ENCODE data around the gene ZNF398.

The ZNF398 gene

GRCh38 chr7:149195180-149196150 is 48.2 kb downstream of the ZNF398 start, which contains the start of gene ZNF282:
ZNF282 (plus strand) TSS chr7:149195546; CDS start chr7:149195590, 44 bp downstream.
- DNase-seq (ENCODE audit: low read depth in 1 of 2, low spot score in 1 of 2) = peak; percentile 63 to 88
- H3K27me3 ChIP-seq (ENCODE audit: insufficient read depth, poor library complexity, severe bottlenecking) = no peaks in the 10 kb centered on the region
- TF ChIP-seq SPI1 (IDR thresholded peaks at IDR 0.05; ENCODE audit: borderline replicate concordance, low read depth) (no peak), GABPA (IDR thresholded peaks at IDR 0.05; ENCODE audit: low read depth) (no peak), POLR2AphosphoS5 (IDR thresholded peaks at IDR 0.05; ENCODE audit: low read depth) (peak; percentile 77)
- TF ChIP-seq, protein P1, sequence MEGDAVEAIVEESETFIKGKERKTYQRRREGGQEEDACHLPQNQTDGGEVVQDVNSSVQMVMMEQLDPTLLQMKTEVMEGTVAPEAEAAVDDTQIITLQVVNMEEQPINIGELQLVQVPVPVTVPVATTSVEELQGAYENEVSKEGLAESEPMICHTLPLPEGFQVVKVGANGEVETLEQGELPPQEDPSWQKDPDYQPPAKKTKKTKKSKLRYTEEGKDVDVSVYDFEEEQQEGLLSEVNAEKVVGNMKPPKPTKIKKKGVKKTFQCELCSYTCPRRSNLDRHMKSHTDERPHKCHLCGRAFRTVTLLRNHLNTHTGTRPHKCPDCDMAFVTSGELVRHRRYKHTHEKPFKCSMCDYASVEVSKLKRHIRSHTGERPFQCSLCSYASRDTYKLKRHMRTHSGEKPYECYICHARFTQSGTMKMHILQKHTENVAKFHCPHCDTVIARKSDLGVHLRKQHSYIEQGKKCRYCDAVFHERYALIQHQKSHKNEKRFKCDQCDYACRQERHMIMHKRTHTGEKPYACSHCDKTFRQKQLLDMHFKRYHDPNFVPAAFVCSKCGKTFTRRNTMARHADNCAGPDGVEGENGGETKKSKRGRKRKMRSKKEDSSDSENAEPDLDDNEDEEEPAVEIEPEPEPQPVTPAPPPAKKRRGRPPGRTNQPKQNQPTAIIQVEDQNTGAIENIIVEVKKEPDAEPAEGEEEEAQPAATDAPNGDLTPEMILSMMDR (IDR thresholded peaks at IDR 0.05; ENCODE audit: insufficient read depth, low read length) = peak; percentile 48
- TF ChIP-seq, protein P2, sequence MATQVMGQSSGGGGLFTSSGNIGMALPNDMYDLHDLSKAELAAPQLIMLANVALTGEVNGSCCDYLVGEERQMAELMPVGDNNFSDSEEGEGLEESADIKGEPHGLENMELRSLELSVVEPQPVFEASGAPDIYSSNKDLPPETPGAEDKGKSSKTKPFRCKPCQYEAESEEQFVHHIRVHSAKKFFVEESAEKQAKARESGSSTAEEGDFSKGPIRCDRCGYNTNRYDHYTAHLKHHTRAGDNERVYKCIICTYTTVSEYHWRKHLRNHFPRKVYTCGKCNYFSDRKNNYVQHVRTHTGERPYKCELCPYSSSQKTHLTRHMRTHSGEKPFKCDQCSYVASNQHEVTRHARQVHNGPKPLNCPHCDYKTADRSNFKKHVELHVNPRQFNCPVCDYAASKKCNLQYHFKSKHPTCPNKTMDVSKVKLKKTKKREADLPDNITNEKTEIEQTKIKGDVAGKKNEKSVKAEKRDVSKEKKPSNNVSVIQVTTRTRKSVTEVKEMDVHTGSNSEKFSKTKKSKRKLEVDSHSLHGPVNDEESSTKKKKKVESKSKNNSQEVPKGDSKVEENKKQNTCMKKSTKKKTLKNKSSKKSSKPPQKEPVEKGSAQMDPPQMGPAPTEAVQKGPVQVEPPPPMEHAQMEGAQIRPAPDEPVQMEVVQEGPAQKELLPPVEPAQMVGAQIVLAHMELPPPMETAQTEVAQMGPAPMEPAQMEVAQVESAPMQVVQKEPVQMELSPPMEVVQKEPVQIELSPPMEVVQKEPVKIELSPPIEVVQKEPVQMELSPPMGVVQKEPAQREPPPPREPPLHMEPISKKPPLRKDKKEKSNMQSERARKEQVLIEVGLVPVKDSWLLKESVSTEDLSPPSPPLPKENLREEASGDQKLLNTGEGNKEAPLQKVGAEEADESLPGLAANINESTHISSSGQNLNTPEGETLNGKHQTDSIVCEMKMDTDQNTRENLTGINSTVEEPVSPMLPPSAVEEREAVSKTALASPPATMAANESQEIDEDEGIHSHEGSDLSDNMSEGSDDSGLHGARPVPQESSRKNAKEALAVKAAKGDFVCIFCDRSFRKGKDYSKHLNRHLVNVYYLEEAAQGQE (IDR thresholded peaks at IDR 0.05; ENCODE audit: insufficient replicate concordance, low read depth) = peak; percentile 39
- H3K4me3 ChIP-seq (replicated peaks; ENCODE audit: insufficient read depth, low read length) = peak within 1 kb of the TSS; percentile 69
- H3K27ac ChIP-seq (replicated peaks) = peak within 1 kb of the TSS; percentile 87

GRCh38 chr7:149196151-149196704 is 49.0 kb downstream of the ZNF398 start:
- H3K27me3 ChIP-seq (ENCODE audit: insufficient read depth, poor library complexity, severe bottlenecking) = no peaks in the 10 kb centered on the region
- peak overlapping the region; percentile 69 for H3K4me3 ChIP-seq (replicated peaks; ENCODE audit: insufficient read depth, low read length)
- no peak for DNase-seq (ENCODE audit: low read depth in 1 of 2, low spot score in 1 of 2)
- peak overlapping the region; percentile 79 for H3K27ac ChIP-seq (replicated peaks)
- TF ChIP-seq POLR2AphosphoS5 (IDR thresholded peaks at IDR 0.05; ENCODE audit: low read depth) = no peak; the same call in 1 of the 2 replicates
- TF ChIP-seq, protein P2 (IDR thresholded peaks at IDR 0.05; ENCODE audit: insufficient replicate concordance, low read depth) = no peak
- TF ChIP-seq GABPA (IDR thresholded peaks at IDR 0.05; ENCODE audit: low read depth) = no peak
- TF ChIP-seq, protein P1 (IDR thresholded peaks at IDR 0.05; ENCODE audit: insufficient read depth, low read length) = no peak
- TF ChIP-seq SPI1 (IDR thresholded peaks at IDR 0.05; ENCODE audit: borderline replicate concordance, low read depth) = no peak

GRCh38 chr7:149196705-149197171 is 49.5 kb downstream of the ZNF398 start:
- H3K27ac ChIP-seq (replicated peaks) = peak overlapping the region; percentile 79
- TF ChIP-seq, protein P1 (IDR thresholded peaks at IDR 0.05; ENCODE audit: insufficient read depth, low read length) = no peak
- no peak for TF ChIP-seq GABPA (IDR thresholded peaks at IDR 0.05; ENCODE audit: low read depth)
- no peak for TF ChIP-seq POLR2AphosphoS5 (IDR thresholded peaks at IDR 0.05; ENCODE audit: low read depth)
- TF ChIP-seq, protein P2 (IDR thresholded peaks at IDR 0.05; ENCODE audit: insufficient replicate concordance, low read depth) = no peak
- TF ChIP-seq SPI1 (IDR thresholded peaks at IDR 0.05; ENCODE audit: borderline replicate concordance, low read depth) = no peak
- peak in 1 of 2 experiments; percentile 13 for DNase-seq (ENCODE audit: low read depth in 1 of 2, low spot score in 1 of 2)

More at GRCh38 chr7:149196705-149197171, 49.5 kb downstream of the ZNF398 start:
- Histone ChIP-seq H3K27me3 (ENCODE audit: insufficient read depth, poor library complexity, severe bottlenecking) (no peaks in the 10 kb centered on the region), H3K4me3 (replicated peaks; ENCODE audit: insufficient read depth, low read length) (peak overlapping the region; percentile 69)

Data from HL-60 (cell line).